Endothelial cell of coronary artery (primary cell): ENCODE results near the gene PRR23B. TPM values are rescaled to one million over a fixed set of nuclear protein-coding genes. Genes with fewer than 3 reads are reported as not detected.

Source experiments
- total RNA-seq: library from RNA; depleted of rRNA; stranded (reverse); fragments of >200 nt; gene quantifications from 2 replicates; pipeline ENCODE4 v1.2.3, GENCODE V29; 2014

The PRR23B gene
- total RNA-seq, result not detected in 2 replicates

DNA sequence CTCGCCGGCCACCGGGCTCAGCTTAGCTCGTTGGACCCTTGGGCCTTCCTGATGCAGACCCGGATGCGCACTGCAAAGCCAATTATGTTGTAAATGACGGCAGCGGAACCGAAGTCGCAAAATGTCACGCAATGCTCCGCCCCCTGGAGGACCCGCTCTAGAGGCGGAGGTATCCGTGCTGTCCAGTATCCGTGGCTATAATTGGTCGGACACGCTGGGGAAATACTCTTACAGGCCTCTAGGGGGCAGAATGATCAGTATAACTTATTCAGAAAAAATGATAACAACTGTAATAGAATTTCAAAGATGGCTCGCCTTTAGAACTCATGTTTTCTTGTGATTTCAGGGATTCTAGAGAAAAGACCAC lies at the start of gene PRR23B:
Gene PRR23B (minus strand): TSS at position 59 of the 367 bp plus-strand sequence. CDS start 265 bp downstream, outside the sequence.

DNA sequence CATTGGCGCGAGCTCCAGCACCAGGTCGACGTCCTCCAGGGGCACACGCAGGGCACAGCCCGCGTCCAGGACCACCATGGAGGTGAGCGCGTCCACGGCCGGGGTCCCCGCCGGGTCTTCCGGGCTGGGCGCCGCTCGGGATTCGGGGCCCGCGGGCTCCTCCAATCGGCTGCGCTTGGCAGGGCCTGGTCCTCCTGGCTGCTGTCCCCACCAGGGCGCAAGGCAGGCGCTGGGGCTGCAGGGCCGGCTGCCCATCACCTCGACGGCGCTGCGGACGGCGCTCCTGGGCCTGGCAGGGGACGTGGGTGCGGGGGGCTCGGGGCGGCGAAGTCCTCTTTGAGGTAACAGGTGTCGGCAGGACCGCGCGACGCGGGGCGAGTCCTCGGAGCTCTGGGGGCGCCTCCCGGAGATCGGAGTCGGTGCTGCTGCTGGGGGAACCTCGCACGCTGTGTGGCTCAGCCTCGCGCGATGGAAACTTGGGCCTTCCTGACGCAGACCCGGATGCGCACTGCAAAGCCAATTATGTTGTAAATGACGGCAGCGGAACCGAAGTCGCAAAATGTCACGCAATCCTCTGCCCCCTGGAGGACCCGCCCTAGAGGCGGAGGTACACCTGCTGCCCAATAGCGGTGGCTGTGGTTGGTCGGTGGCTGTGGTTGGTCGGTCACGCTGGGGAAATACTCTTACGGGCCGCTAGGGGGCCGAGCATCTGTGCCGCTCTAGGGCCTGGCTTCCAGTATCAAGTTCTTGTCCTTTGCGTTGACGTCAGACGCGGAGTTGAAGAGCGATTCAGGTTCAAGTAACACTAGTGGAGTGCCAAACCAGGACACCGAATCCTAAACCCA lies 23.9 kb upstream of the PRR23B start, which contains the start of gene PRR23C:
Gene PRR23C (minus strand): TSS at position 527 of the 845 bp plus-strand sequence. CDS start 272 bp downstream, at position 255.

DNA sequence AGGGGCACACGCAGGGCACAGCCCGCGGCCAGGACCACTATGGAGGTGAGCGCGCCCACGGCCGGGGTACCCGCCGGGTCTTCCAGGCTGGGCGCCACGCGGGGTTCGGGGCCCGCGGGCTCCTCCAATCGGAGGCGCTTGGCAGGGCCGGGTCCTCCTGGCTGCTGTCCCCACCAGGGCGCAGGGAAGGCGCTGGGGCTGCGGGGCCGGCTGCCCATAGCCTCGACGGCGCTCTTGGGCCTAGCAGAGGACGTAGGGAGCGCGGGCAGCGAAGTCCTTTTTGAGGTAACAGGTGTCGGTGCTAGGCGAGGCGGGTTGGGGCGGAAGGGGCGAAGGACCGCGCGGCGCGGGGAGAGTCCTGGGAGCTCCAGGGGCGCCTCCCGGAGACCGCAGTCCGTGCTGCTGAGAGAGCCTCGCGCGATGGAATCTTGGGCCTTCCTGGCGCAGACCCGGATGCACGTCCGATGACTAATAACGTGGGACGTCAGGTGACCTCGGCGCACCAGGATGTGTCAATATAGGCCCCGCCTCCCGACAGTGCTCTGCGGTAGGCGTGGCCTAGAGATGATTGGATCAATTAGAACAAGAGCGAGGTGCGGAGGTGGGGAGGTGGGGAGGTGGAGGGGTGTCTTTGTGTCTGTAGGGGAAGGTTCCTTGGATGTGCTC lies 14.5 kb downstream of the PRR23B start, which contains the start of gene PRR23A:
Gene PRR23A (minus strand): TSS at position 218 of the 666 bp plus-strand sequence. CDS start 0 bp downstream, at position 218.

Other genes with a start within 250 kb of the PRR23B start
- gene PIK3CB, start 186.0 kb downstream of the PRR23B start, total RNA-seq, result 12.1 and 17.3 TPM in 2 replicates
- under 0.01 and 0.19 TPM in 2 replicates for gene FOXL2, start 73.8 kb downstream of the PRR23B start, total RNA-seq
- 0.09 TPM in 1 of 2 replicates, not detected in the other for gene FOXL2NB, start 73.7 kb downstream of the PRR23B start, total RNA-seq
- gene PRR23A, start 14.7 kb downstream of the PRR23B start, total RNA-seq, result not detected in 2 replicates
- gene PRR23C, start 24.0 kb upstream of the PRR23B start, total RNA-seq, result not detected in 2 replicates